Activated effector memory CD4-positive, alpha-beta T cell treated with anti-CD3 and anti-CD28 coated beads, Interleukin-2, amount 50 U/mL, for 16 hours (primary cell): Measurements from ENCODE around the gene CXCL14.
"Not testable (repeated sequence)": the region's sequence is repeated elsewhere in the genome, so short reads cannot be mapped to it uniquely, and the experiment has no call there.

Experiments used
- DNase-seq: peaks from one replicate; pipeline ENCODE4 v3.0.0-alpha.2; 2020

CXCL14 gene

GRCh38 chr5:135541807-135542502, 36.8 kb downstream of the CXCL14 start:
- DNase-seq, result no peak

GRCh38 chr5:135539430-135540005, 39.3 kb downstream of the CXCL14 start:
- no peak for DNase-seq

GRCh38 chr5:135538261-135538660, 40.5 kb downstream of the CXCL14 start:
- no peak for DNase-seq

- no peak for DNase-seq
Observed at GRCh38 chr5:135537745-135538144, 41.0 kb downstream of the CXCL14 start.

- DNase-seq, result no peak
Observed at GRCh38 chr5:135537271-135537670, 41.5 kb downstream of the CXCL14 start.

- no peak for DNase-seq
Observed at GRCh38 chr5:135535820-135536801, 42.7 kb downstream of the CXCL14 start, which contains the start of gene NEUROG1. TSS of gene NEUROG1 (minus strand) at chr5:135535964. CDS start at chr5:135535690, 274 bp downstream.

GRCh38 chr5:135535420-135535819, 43.4 kb downstream of the CXCL14 start:
- DNase-seq, result no peak

GRCh38 chr5:135534609-135535419, 44.0 kb downstream of the CXCL14 start:
- DNase-seq, result no peak

GRCh38 chr5:135533794-135534193, 45.0 kb downstream of the CXCL14 start:
- no peak for DNase-seq

GRCh38 chr5:135533334-135533733, 45.5 kb downstream of the CXCL14 start:
- no peak for DNase-seq

- DNase-seq, result not testable (repeated sequence)
Observed at GRCh38 chr5:135529576-135529975, 49.2 kb downstream of the CXCL14 start.

GRCh38 chr5:135526924-135527323, 51.9 kb downstream of the CXCL14 start:
- no peak for DNase-seq

- no peak for DNase-seq
Observed at GRCh38 chr5:135521964-135522363, 56.8 kb downstream of the CXCL14 start.
